Fibroblast of upper back skin (primary cell): ENCODE measurements around the gene MAPK4.

Experiments used
- DNase-seq: peaks from one replicate; pipeline ENCODE4 v3.0.0-alpha.2; 2013

The MAPK4 gene

DNA sequence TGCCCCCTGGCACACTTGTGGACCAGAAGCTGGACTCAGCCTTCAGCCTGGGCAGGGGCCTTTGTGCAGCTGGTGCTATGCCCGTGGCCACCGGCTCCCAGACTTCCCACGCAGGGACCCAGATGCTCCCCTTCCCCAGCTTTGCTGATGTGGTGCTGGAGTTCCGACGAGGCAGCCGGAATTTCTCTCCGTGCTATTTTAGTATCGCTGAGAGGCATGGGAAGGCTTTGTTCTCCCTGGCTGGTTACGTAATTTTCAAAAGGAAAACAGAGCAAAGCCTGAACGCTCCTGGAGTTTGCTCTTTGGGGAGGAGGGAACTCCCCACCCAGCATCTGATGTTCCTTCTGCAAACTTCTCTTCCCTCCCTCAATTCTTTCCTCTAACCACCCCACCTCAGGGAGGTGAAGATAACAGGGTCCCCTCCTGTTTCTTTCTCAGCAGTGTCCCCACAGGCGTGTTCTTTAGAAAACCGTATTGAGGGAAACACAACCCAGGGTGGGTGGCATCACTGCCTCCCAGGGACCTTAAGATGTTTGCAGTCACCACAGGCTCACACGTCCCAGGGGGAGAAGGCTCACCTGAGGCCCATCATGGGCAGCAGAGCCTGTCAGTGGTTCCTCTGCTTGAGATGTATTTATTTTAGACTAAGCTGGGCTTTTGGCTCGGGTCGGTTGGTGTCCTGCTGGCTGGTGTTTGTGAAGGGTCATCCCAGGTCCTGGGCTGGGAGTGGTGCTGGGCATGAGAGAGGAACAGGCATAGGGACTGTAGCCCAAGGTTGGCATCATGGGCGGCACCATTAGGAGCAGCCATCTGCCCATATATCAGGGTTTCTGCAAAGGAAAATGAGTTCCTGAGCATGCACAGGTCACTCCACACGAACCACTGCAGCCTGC lies 95.0 kb downstream of the MAPK4 start:
- DNase-seq, result no peak

DNA sequence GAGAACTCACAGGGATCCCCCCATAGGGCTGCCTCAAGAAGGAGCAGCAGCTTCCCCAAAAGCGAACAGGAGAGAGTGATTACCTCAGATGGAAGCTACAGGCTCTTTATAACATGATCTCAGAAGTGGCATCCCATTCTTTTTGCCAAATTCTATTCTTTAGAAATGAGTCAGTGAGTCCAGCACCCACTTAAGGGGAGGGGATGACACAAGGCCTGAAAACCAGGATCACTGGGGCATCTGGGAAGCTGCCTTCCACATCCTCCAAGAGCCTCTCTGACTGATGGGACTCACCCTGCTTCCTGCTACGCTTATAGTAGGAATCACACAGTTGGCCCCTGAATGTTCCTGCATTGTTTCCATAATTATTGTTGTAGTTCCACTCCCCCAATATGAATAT lies 96.5 kb downstream of the MAPK4 start:
- DNase-seq, result no peak

DNA sequence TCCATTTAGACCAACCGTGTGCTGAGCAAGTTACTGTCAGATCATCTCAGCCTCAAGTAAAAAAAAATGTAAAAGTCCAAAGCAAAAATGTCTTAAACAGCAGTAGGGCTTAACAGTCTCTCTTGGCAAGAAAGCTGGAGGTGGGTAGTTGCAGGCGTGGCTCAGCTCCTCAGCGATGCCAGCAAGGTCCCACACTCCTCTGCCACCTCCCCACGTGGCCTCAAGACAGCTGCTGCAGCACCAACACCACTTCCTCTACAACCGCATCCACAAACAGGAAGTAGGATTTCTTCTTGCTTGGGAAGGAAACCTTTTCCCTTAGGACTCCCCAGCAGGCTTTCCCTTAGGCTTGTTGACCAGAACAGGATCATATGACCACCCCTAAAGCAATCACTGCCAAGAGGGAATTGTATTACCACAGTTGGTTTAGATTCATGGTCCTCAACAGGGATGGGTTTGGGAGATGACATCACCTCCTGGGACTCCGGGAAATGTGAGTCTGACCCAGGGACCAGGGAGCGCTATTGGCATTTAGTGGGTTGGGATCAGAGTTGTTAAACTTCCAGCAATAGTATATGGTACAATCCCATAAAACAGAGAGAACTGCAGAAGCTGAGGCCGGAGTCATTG lies 97.1 kb downstream of the MAPK4 start:
- DNase-seq, result no peak

DNA sequence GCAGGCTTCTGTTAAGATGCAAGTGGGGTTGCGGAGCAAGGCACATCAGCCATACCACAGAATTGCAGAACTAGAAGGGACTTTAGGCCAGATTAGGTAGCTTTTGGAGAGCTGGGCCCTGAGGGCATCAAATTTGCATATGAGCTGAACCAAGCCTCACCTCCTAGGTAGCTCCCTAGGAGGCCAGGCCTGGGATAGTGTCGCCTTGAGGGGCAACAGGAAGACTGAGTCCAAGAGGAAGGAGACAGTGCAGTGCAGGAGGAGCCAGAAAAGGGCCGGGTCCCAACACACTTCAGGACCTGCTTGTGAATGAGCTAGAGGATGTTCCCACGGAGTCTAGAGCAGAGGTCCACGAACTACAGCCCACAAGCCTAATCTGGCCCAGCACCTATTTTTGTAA lies 98.7 kb downstream of the MAPK4 start:
- DNase-seq, result no peak

DNA sequence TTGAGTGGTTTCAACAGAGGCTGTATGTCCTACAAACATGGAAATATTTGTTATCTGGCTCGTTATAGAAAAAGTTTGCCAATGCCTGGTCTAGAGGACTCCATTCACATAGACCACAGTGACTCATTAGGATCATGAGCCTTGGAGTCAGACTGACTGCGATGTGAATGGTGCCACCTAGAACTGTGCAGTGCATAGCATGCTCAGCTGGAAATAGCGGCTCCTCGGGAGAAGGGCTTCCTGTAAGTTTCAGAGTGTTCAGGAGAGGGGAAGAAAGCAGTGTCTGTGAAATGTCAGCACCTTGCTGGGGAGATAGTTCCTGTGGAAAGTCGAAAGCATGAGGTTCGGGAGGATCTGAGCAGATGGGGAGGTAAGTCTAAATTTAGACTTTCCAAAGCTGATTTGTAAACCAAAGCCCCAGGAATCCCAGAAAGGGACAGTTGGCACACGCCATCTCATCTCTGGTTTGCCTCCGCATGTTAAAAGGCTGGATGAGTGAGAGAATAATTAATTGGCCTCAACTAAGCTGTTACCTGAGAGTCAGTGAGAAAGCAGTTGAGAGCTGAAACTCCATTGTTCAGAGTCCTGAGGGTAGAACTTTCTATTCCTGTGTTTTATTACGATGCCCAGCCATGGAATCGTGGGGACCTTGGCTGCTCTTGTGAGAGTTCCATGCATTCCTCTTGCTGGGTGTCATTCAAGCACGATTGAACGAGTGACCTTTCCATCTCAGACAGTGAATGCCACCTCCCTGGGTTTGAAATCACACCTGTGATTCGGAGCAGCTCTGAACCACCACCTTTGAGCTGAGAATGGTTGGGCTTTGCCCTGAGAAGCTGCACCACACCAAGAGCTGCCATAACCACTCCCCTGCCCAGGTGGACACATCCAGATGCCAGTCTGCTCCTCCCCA lies 99.5 kb downstream of the MAPK4 start:
- DNase-seq, result peak; percentile 17

DNA sequence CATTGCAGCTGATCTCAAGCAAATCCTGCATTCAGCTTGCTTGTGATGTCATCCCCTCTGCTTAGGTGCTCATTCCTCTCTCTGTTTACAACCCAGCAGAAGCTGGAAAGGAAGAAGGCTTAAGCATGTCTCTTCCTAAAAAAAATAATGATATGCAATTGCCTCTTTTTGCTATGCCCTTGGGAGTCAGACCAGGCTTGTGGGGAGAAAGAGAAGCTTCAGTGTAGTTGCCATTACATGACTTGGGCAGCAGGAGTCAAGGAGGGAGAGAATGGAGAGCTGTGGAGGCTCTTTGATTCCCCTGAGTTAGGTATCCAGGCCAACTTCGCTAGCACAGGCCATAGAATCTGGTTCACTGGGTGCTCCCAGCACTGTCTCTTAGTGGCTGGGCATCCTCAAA lies 101.1 kb downstream of the MAPK4 start:
- DNase-seq, result no peak

DNA sequence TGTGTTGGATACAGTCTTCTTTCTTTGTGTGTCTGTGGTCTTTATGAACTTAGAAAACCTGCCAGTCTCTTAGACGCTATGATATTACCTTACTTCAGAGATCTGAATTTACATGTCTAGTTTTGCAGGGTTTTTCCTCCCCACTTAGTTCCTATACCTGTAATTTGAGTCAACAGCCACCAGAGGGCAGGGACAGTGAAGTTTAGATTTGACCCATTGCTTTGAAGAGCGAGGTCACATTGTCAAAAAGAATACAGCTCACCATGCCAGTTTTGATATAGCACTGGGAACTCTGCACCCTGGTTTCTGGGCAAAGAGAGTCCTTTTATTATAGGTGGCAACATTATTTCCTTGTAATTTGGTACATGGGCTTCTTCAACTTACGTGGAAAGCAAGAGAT lies 102.3 kb downstream of the MAPK4 start:
- no peak for DNase-seq

DNA sequence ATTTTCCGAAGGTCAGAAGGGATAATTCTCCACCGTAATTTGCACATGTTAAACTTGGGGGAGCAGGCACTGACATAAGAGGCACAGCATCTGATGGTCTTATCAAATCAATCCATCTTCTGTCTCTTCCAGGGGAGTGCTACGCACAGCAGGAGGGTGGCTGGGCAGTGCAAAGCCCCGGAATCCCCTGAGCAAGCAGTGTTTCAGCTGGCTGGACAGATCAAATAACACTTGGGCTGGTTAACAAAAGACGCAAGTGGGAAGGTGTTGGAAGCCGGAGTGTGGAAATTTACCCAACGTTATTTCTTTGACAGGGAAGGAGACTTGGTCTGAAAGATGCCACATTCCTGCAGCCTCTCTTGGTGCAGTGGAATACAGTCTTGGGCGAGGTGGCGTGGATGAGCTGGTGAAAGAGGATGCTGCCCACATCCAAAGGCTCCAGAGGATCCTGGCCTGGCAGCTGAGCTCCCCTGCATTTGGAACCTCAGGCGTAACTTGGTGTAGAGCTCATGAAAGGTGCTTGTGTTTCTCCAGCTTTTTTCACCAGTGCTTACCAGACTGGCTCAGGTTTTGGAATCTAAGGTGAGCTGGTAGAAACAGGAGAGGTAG lies 103.0 kb downstream of the MAPK4 start:
- no peak for DNase-seq

DNA sequence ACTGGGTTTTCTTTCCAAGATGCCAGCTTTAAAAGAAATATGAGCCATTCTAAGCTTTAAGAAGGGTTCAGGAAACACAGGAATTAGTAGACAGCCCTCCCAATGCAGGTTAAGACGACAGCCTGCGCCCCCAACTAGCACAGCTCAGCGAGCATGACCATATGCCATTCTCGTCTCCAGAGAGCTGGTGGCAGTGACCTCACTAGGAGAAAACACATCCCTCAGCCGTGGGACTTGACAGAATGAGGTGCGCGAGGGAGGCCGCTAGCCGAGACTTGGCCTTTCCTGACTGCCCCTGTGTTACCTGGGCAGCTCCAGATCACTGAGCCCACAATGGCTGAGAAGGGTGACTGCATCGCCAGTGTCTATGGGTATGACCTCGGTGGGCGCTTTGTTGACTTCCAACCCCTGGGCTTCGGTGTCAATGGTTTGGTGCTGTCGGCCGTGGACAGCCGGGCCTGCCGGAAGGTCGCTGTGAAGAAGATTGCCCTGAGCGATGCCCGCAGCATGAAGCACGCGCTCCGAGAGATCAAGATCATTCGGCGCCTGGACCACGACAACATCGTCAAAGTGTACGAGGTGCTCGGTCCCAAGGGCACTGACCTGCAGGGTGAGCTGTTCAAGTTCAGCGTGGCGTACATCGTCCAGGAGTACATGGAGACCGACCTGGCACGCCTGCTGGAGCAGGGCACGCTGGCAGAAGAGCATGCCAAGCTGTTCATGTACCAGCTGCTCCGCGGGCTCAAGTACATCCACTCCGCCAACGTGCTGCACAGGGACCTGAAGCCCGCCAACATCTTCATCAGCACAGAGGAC lies 103.9 kb downstream of the MAPK4 start:
- no peak for DNase-seq

DNA sequence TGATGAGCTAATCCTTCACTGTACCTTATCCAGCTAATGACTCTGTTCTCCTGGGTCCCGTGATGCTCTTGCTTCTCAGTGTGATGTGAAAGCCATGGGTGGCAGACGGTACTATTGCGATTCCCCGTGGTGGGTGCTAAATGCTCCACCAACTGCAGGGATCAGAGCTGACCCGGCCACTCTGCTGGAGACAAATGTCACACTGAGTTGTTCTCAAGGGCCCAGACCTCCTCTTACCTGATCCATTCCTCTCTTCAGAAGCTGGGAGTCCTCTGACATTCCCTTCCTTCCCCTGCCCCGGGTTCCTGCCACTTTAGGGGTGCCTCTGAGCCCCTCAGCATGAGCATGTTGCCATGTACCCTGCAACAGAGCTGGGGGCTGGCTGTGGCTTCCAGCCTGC lies 105.1 kb downstream of the MAPK4 start:
- no peak for DNase-seq

DNA sequence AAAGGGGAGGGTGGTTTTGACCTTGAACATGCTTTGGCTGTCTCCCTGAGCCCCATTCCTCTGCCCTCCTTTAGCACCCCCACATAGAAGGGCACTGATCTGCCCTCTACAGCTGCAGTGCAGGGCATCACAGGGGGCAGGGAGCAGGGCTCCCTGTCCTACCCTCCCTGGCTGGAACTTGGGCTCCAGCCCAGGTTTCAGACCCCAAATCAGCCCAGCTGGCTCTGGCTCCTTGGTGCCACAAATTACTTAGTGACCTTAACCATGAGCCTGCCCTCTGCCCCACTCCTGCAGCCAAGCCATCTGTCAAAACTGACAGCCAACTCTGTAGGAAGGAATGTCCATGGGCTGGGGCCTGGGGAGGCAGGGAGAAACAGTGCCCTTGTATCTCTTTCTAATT lies 105.6 kb downstream of the MAPK4 start:
- DNase-seq, result no peak

DNA sequence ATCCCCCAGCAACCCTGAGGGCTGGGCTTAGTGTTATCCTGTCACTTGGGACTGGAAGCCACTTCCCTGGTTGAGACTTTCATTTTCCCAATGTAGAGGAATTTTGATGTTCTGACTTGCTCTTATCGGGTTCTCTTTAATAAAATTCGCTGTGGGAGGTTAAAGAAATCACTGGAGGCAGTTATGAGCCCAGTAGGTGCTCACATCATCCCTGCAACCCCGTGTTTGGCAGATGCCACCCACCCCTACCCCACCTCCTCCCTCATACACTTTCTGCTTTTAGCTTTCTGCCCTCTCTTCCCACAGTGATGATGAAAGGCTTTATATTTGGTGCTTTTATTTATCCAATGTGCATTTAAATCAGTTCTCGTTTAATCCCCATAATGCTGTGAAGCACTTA lies 106.6 kb downstream of the MAPK4 start:
- DNase-seq, result no peak

DNA sequence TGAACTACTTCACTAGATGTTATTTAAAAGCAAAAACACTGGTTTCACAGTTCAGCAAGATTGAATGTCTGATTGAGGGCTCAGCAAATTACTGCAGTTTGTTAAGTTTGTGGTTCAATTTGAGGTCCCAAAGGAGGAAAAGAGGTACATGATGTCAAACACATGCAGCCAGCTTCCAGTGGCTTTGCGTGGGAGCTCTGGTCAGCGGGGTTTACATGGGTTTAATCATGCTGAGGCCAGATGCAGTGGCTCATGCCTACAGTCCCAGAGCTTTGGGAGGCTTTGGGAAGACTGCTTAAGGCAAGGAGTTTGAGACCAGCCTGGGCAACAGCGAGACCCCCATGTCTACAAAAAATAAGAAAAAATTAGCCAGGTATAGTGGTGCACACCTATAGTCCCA lies 111.5 kb downstream of the MAPK4 start:
- DNase-seq, result no peak

DNA sequence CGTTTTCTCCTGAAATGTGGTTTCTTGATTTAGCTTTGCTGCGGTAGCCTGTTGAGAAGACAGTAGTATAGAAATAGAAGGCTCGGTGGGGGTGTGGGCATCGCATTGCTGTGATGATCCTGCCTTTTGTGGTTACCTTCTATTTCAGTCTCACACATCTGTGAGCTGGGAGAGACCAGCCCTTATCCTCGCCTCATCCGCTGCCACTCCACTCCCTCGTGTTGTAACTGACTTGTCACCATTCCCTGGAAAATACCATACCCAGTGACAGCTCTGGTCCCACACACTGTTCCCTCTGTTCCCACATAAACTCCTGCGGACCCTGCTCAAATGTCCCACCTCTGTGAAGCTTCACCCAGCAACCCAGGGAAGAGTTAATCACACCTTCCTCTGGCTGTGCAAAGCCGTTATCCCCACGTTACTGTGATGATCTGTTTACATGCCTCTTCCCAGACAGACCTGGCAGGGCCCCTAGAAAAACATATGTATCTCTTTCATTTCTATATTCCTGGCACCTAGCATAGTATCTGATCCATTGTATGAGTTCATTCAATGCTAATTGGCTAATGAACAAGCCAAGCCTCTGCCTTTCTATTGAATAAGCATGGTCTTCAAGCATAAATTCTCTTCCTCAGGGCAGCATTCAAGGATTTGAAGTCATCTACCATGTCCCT lies 114.6 kb downstream of the MAPK4 start:
- DNase-seq, result no peak

DNA sequence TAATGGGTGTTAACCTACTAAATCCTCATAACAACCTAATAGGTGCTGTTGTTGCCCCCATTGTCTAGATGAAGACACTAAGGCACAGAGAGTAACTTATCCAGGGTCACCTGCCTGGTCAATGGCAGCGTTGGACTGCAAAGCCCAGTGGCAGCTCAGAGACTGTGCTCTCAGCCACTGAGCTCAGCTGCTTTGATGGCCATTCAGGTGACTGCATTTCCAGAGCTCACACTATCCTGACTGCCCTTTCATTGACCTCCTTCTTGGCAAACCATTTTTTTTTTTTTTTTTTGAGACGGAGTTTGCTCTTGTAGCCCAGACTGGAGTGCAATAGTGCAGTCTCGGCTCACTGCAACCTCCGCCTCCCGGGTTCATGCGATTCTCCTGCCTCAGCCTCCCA lies 115.2 kb downstream of the MAPK4 start:
- DNase-seq, result no peak

DNA sequence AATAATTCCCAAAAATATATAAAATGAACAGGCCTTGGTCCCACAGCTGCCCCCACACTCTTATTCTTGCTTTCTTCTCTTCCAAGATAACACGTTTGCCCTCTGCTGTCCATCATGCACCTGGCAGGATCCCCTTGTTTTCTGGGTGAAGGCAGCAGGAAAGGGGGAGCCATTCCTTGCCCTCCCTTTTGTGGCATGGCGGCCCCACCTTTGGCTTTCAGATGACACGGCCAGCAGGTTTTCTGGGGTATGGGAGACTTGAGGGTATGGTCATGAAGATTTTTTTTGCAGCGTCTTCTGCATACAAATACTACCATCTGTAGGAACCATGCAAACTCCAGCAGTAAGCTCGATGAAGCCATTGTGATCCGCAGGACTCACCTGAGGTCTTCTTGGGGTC lies 118.8 kb downstream of the MAPK4 start:
- no peak for DNase-seq

DNA sequence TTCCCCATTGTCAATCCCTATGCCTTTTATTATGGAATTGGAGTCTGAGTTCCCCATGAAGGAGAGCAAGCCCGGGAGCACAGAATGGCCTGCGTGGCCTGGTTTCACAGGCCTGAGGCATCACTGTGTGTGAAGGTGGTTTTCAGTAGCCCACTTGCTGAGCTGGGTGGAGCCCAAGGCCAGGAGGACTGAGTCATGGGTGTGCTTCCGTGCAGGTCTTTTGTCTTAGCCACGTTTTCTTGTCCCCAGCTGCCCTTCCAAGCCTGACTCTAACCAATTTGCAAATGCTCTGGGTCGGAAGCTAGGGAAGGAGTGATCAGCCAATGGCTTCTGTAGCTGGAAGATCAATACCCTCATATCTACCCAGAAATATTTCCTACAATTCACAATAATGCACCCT lies 119.2 kb downstream of the MAPK4 start:
- no peak for DNase-seq

DNA sequence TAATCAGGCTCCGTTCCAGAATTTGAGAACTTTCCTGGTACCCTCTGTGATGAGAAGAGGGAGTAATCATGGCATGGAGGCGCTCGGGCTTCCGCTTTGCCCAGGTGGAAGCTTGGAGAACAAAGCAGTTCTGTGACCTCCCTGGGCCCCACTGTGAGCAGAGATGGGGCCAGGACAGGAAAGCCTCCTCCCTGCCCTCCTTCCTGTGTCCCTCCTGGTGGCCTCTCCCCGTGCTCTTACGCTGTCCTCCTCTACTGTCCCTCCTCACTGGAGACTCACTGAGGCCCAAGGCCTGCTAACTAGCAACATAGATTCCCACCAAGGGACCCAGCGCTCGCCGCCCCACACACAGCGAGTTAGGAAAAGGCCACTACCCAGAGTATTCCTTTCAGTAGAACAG lies 119.8 kb downstream of the MAPK4 start:
- DNase-seq, result no peak

DNA sequence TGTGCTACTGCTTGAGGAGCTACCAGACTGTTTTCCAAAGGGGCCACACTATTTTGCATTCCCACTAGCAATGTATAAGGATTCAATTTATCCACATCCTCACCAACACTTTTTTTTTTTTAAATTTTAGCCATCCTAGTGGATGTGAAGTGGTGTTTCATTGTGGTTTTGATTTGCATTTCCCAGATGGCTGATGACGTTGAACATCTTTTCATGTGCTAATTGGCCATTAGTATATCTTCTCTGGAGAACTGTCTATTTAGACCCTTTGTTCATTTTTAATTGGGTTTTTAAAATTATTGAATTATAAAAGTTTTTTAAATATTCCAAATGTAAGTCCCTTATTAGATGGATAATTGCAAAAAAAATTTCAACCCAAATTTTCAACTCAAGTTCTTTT lies 121.1 kb downstream of the MAPK4 start:
- no peak for DNase-seq

DNA sequence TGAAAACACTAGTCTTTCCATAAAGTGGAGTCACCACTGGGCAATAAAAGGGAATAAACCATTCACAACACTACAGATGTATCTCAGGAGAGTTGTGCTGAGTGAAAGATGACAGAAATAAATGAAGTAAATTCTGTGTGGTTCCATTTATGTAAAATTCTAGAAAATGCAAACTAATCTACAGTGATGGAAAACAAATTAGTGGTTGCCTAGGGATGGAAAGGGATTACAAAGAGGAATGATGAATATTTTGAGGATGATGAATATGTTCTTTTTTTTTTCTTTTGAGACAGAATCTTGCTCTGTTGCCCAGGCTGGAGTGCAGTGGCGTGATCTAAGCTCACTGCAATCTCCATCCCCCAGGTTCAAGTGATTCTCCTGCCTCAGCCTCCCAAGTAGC lies 123.0 kb downstream of the MAPK4 start:
- no peak for DNase-seq

DNA sequence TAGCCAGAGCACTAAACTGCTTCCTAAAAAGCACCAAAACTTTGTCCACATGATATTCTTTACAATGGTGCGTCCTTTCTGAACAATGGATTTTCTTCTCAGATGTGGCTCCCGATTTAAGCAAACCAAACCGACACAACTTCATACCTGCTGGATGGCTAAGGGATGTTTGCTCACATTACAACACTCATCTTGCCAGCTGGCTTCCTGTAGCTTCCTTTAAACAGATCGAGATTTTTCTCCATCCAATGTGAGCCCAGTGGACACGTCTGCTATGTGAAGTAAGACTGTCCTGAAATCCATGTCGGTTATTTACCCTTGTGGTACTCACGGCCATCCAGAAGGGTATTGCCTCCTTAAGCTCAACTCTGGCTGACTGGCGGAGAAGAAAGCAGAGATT lies 126.5 kb downstream of the MAPK4 start:
- no peak for DNase-seq

DNA sequence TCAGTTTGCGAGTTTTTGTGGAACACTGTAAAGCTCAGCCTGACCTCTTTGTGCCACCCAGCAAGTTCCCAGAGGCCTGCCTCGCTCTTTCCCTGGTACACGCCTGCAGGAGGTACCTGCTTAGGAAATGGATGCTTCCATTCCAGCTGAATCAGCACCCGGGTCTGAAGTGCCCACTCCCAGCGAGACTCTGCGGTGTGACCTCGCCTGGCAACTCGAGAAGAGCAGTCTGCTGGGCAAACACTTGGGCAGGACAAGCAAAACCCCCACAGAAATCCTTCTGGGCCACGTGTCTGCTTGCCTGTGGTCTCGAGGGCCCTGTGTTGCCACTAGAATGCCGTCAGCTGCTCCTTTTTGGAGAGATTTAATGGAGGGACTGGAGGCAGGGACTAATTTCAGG lies 127.6 kb downstream of the MAPK4 start:
- no peak for DNase-seq
